Gastroesophageal sphincter (tissue), 3 donors: ENCODE results near the gene SEMA5B.

Experiments used
- CTCF ChIP-seq, 4 experiments: fragments of 200-600 bp in 2 of 4; fragments of 450-650 bp in 2 of 4; sonication (generic) in 1 of 4; IDR thresholded peaks; one replicate each; pipeline ENCODE4 v1.5.1; 2017 to 2019; ENCODE audit warnings: antibody characterized with exemption in 4 of 4, mild to moderate bottlenecking in 2 of 4, moderate library complexity in 2 of 4
- EP300 ChIP-seq: sonication (generic); formaldehyde crosslinking; IDR thresholded peaks from one replicate; pipeline ENCODE4 v1.6.1; 2017; ENCODE audit warnings: antibody characterized with exemption, mild to moderate bottlenecking
- POLR2A ChIP-seq, 2 donors: fragments of 450-650 bp; IDR thresholded peaks; one replicate each; pipeline ENCODE4 v1.6.1; 2017; ENCODE audit warnings: antibody characterized with exemption in 2 of 2, mild to moderate bottlenecking in 2 of 2, moderate library complexity in 1 of 2
- POLR2AphosphoS5 ChIP-seq: sonication (generic); formaldehyde crosslinking; IDR thresholded peaks from one replicate; pipeline ENCODE4 v1.6.1; 2017; ENCODE audit warnings: antibody characterized with exemption

- no peak for TF ChIP-seq POLR2A (IDR thresholded peaks at IDR 0.05)
- no peak for TF ChIP-seq CTCF (IDR thresholded peaks at IDR 0.05)
- no peak for TF ChIP-seq POLR2AphosphoS5
- TF ChIP-seq EP300: no peak
Observed at GRCh38 chr3:122987231-122987630, 40.3 kb downstream of the SEMA5B start.
